ENCODE results near the gene KLHL29. TPM values are rescaled to one million over a fixed set of nuclear protein-coding genes. Genes with fewer than 3 reads are reported as not detected.

KLHL29 gene
- total RNA-seq, 1 donor from 2014 or later: 2.2 TPM

GRCh38 chr2:23690421-23691105 lies 305.6 kb downstream of the KLHL29 start:
- intact Hi-C loops (cut with micrococcal nuclease): no loop called here

DNA sequence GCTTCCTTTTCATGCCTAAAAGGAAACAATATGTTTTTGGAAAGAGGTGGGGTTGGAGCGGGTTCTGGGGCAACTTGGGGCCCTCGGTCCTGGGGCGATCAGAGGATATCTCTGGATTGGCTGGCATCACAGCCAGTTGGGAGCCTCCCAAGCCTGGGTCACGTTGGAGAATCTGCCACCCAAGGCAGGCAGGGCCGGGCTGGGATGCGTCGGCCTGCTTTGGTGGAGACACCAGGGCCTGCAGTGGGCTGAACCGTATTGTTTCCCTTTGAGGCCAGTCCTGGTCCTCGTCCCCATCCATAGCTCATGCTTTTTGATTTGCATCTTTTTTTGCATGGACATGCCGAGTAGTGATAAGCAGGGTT lies 306.1 kb downstream of the KLHL29 start:
- intact Hi-C loops (cut with micrococcal nuclease): no loop called here

DNA sequence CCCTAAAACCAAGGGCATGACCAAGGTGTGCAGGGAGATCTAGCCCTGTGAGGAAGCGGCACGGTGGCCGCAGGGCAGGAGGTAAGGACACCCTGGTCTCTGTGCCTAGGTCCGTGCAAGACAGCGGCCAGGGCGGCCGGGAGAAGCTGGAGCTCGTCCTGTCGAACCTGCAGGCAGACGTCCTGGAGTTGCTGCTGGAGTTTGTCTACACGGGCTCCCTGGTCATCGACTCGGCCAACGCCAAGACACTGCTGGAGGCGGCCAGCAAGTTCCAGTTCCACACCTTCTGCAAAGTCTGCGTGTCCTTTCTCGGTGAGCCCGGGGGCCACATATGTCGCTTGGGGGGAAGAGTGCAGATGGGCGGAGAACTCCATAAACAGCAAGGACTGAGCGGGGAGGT lies 306.6 kb downstream of the KLHL29 start:
- intact Hi-C loops (cut with micrococcal nuclease): no loop called here

DNA sequence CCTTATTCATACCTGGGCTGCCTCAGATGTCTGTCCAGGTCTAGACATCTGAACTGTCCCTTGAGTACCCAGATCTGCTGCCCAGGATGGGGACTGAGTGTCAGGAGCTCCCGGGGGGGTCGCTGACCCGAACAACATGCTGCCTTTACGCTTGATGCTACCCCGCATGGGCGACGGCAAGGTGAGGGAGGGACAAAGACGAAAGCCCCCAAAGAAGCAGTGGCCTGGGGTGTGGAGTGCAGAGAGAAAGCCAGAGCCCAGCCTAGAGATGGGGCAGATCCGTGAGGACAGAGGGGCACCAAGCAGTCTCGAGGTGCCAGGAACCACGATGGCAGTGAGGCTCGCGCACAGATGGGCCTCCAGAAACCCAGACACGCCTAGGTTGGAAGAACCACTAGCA lies 307.3 kb downstream of the KLHL29 start:
- intact Hi-C loops (cut with micrococcal nuclease): no loop called here

DNA sequence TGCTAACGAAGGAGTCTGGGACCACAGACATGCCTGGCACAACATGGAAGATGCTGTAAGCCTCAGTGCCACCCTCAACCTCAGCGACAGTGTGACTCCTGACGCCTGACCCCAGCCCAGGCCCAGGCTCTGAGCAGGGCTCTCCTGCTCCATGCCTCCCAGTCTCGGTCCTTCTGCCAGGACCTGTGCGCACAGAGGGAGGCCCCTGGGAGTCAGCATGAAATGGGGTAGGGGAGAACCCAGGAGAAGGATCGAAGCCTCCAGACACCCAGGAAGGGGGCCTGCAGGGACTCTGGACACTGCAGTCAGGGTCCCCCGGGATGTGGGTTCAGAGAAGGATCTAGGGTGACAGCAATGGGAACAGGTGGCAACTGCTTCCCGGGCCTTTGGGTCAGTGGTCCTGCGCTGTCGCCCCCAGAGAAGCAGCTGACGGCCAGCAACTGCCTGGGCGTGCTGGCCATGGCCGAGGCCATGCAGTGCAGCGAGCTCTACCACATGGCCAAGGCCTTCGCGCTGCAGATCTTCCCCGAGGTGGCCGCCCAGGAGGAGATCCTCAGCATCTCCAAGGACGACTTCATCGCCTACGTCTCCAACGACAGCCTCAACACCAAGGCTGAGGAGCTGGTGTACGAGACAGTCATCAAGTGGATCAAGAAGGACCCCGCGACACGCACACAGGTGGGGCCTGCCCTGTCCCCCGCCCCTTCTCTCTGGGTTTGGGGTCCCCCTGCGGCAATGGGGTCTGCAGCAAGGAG lies 308.0 kb downstream of the KLHL29 start:
- intact Hi-C loops (cut with micrococcal nuclease): no loop called here

DNA sequence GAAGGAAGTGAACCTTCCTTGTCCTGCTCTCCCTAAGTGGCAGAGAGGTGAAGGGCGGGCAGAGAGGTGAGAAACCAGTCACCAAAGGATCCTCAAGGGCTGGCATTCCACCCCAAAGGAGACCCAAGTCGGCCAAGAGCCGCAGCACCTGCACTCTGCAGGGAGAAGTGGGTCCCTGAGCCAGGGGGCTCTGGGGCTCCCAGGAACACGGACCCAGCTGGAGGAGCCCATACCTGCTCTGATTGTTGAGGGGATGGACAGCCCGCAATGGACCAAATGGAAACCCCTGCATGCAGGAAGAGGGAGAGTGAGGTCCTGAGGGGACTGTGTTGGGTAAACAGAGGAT lies 308.6 kb downstream of the KLHL29 start:
- intact Hi-C loops (cut with micrococcal nuclease): no loop called here

- intact Hi-C loops (cut with micrococcal nuclease): no loop called here
Measured at GRCh38 chr2:23694058-23695045, 309.4 kb downstream of the KLHL29 start.

DNA sequence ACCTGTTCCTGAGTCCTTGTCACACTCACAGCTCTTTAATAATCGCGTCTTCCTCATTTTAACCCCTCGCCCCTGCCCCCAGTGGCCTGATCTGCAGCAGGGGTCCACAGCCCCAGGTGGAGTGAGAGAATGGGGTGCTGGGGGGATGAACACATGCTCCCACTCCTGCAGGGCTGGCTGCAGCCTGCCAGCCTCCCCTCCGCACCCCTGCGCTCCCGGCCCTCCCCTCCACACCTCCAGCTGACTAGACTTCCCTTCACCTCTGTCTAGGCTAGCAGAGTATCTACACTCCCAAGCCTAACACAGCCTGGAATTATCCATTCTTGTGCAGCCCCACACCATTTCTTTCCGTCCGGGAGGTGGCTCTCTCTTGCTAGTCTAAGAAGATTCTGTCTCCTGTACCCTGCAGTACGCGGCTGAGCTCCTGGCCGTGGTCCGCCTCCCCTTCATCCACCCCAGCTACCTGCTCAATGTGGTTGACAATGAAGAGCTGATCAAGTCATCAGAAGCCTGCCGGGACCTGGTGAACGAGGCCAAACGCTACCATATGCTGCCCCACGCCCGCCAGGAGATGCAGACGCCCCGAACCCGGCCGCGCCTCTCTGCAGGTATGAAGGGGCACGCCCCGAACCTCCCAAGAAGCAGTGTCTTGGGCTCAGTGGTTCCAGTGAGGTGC lies 310.4 kb downstream of the KLHL29 start:
- intact Hi-C loops (cut with micrococcal nuclease): no loop called here

DNA sequence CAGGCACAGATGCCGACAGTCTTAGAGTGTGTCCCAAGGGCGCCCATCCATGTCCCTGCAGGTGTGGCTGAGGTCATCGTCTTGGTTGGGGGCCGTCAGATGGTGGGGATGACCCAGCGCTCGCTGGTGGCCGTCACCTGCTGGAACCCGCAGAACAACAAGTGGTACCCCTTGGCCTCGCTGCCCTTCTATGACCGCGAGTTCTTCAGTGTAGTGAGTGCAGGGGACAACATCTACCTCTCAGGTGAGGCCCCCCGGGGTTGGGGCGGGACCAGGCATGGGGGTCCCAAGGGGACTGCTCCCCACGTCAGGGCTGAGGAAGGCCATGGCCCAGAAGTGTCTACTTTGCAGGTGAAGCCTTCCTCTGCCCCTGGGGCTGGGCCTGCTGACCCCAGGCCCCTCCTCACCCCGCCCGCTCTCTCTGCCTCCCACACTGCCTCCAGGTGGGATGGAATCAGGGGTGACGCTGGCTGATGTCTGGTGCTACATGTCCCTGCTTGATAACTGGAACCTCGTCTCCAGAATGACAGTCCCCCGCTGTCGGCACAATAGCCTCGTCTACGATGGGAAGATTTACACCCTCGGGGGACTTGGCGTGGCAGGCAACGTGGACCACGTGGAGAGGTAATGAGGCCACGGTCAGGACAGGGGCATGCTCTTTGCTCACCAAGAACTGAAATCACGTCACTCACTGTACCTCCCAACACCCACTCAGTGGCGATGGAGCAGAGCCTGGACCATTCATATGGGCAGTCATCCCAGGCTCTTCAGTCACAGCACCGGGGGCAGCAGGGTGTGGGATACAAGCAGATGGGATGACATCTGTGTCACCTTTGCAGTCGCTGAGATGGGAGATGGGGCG lies 311.1 kb downstream of the KLHL29 start:
- intact Hi-C loops (cut with micrococcal nuclease): no loop called here

GRCh38 chr2:23696752-23697045 lies 311.7 kb downstream of the KLHL29 start:
- intact Hi-C loops (cut with micrococcal nuclease): no loop called here

- intact Hi-C loops (cut with micrococcal nuclease): no loop called here
Measured at GRCh38 chr2:23697256-23698075, 312.5 kb downstream of the KLHL29 start.

DNA sequence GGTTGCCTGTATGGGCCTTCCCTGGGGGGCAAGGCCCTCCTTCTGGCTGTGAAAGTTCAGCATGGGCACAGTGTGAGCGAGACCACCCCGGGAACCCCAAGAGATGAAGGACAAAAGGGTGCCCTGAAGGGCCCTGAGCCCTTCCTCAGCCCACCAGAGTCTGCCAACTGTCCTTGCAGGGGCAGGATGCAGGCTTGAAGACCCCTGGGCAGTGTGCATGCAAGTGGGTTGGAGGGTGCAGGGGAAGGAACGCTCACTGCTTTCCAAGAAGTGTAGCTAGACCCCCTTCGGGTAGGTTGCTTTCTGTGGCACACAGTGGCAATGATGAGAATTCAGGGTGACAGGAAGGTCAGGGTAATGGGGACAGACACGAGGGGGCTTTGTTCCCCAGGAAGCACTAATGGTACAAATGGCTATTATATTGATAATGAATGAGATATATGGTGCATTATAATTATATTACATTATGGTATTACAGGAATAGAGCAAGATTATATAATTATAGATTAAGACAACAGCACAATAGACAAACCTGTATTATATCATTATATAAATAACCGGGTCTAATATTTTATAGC lies 313.2 kb downstream of the KLHL29 start:
- intact Hi-C loops (cut with micrococcal nuclease): no loop called here

DNA sequence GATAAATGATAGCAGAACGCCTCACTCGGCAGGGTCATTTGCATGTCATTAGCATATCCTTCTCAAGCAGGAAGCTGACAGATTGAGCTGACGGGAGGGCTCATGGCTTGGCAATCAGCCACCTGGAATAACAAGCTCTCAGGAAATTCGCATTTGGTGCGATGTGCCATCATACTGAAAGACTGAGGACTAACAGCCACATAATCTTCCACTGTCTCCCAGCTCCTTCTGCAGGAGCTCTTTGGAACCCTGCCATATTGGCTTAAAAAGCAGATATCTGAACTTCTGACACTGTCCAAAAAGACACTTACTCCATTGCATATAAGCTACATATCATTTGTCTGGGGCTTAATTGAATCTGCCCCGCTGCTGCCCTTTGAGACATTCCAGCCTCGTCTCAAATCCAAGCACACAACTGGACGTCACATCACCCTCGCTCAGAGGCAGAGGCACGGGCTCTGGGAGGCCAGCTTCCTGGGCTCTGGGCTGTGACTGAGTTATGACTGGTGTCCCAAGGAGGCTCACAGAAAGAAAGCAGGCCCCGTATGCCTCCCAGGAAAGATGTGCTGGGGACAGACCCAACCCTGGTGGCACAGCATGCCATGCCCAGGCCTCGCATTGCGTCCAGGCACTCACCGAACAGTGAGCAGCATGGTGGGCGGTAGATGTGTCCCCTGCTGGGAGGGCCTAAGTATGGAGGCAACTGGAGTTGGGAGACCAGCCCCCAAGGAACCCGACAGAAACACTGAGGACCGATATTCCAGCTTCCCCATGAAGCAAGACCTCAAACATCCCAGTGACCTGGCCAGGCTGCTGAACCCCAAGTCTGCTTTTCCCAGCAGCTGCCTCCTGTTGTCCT lies 314.0 kb downstream of the KLHL29 start:
- intact Hi-C loops (cut with micrococcal nuclease): no loop called here

DNA sequence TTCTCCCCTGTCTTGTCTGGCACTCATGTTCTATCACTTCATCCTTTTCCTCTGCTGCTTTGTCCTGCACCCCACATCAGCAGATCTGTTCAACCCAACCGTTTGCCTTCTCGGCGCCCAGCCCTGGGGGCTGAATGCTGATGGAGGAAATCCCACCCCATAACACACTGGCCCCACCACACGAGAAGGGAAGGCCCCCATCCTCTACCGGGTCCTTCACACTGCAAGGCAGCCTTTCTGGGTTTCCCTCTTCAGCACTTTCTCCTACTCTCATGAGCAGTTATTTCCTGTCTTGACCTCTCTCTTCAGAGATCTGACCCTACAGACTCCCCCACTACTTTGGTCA lies 314.6 kb downstream of the KLHL29 start:
- intact Hi-C loops (cut with micrococcal nuclease): no loop called here

GRCh38 chr2:23700627-23701026 lies 315.6 kb downstream of the KLHL29 start:
- intact Hi-C loops (cut with micrococcal nuclease): no loop called here

- intact Hi-C loops (cut with micrococcal nuclease): no loop called here
Measured at GRCh38 chr2:23703037-23703582, 318.1 kb downstream of the KLHL29 start.

- intact Hi-C loops (cut with micrococcal nuclease): no loop called here
Measured at GRCh38 chr2:23703583-23704385, 318.8 kb downstream of the KLHL29 start.

All from T-helper 2 cell treated with Interferon-gamma antibody and Interleukin-4, amounts not matched to agents 100 ng/mL and 5 ng/mL, for 36 hours (primary cell).